Mammary epithelial cell (primary cell): ENCODE measurements around the gene TNFRSF11A.

Experiments used
- CTCF ChIP-seq, 2 donors: IDR thresholded peaks in 1 of 2; conservative IDR thresholded peaks in 1 of 2; 2 replicates each; pipeline ENCODE4 v1.5.1; 2011 to 2012; ENCODE audit warnings: inconsistent platforms in 2 of 2, low read length in 2 of 2, mild to moderate bottlenecking in 2 of 2, control low read depth in 1 of 2, low read depth in 1 of 2; ENCODE audit not compliant: insufficient read depth in 1 of 2; ENCODE audit errors: extremely low read depth in 1 of 2
- EZH2 ChIP-seq: IDR thresholded peaks from 2 replicates; pipeline ENCODE4 v1.6.1; 2012; ENCODE audit warnings: low read length, inconsistent platforms, borderline replicate concordance

- TF ChIP-seq CTCF (conservative IDR thresholded peaks at IDR 0.05 in 1 of 2, IDR thresholded peaks at IDR 0.05 in 1 of 2; ENCODE audit: extremely low read depth in 1 of 2, insufficient read depth in 1 of 2, low read depth in 1 of 2, low read length in 2 of 2) (no peak), EZH2 (no peak)
These were observed 36.2 kb downstream of the TNFRSF11A start for GRCh38 chr18:62361288-62361687.
